Activated CD4-positive, alpha-beta T cell treated with anti-CD3 and anti-CD28 coated beads, Interleukin-2, amount 10 ng/mL, durations not matched to agents 24 days and 14 days (primary cell): ENCODE results near the gene VAT1L. TPM values are rescaled to one million over a fixed set of nuclear protein-coding genes. Genes with fewer than 3 reads are reported as not detected.

ENCODE experiments used
- DNase-seq: peaks from one replicate; pipeline ENCODE4 v3.0.0; 2022
- H3K27ac Mint-ChIP-seq: one replicate; pipeline ENCODE4 v1.8.0; 2022; ENCODE audit warnings: mild to moderate bottlenecking, mixed read lengths
- H3K27me3 Mint-ChIP-seq: one replicate; pipeline ENCODE4 v1.8.0; 2022; ENCODE audit warnings: mixed read lengths
- H3K36me3 Mint-ChIP-seq: one replicate; pipeline ENCODE4 v1.8.0; 2022; ENCODE audit warnings: low read depth, mild to moderate bottlenecking, mixed read lengths
- H3K4me1 Mint-ChIP-seq: one replicate; pipeline ENCODE4 v1.8.0; 2021; ENCODE audit warnings: mixed read lengths
- H3K4me3 Mint-ChIP-seq: one replicate; pipeline ENCODE4 v1.8.0; 2022; ENCODE audit warnings: mild to moderate bottlenecking, moderate library complexity, mixed read lengths
- H3K9me3 Mint-ChIP-seq: one replicate; pipeline ENCODE4 v1.8.0; 2021; ENCODE audit warnings: mixed read lengths
- intact Hi-C: fragments of 100-400 bp; cut with micrococcal nuclease; formaldehyde crosslinking; loops from one replicate; pipeline ENCODE4 v1.15.1; 2023
- total RNA-seq: library from RNA; stranded (reverse); gene quantifications from 2 replicates; pipeline ENCODE4 v1.2.3, GENCODE V29; 2022

The VAT1L gene
- total RNA-seq, 1 donor from 2014 or later, result not detected

DNA sequence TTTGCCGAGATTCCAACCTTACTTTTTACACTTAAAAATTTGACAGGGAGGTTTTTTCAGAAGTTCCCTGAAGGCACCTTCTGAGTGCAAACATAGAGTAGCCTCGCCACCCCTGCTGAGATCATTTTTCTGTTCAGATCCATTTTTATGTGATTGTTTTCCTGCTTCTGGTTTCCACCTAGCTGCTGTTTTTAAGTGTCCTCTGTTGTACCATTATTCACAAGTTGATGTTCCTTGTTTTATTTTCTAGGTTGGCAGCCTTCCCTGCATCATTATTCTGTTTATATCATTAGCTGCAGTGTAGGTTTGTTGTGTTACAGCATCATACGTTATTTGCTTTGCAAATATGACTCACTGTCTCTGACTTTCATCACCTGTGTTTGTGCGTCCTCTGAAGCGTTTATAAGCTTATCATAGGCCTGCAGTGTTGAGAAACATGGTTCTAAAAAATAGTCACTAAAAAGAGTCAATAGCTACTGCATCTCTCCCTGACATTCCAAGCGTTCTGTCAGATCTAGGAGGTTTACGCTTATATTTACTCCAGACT is 117.1 kb downstream of the VAT1L start:
- no peak overlapping the region for H3K27ac Mint-ChIP-seq
- no peak overlapping the region for H3K4me3 Mint-ChIP-seq
- H3K4me1 Mint-ChIP-seq, result no peaks in the 10 kb centered on the region
- no peaks in the 10 kb centered on the region for H3K36me3 Mint-ChIP-seq
- intact Hi-C loops, result no loop called here
- no peaks in the 10 kb centered on the region for H3K9me3 Mint-ChIP-seq
- DNase-seq, result no peak
- H3K27me3 Mint-ChIP-seq, result no peaks in the 10 kb centered on the region

DNA sequence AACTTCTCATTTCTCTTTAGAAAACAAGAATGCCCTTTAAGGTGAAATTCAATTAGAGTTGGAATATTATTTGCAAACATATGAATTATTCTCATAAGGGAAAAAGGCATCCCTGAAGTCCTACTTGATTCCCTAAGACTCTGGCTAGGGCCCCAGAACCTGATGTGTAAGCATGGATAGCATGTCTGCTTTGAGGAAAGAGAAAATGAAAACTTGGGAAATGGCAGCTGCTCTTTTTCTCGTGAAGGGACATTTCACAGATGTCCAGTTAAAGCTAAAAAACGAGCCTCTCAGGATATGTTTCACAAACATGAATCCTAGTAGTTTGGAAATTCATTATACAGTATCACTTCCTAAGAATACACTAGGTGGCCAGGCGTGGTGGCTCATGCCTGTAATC is 121.7 kb downstream of the VAT1L start:
- intact Hi-C loops, result no loop called here
- Mint-ChIP-seq H3K4me1 (no peaks in the 10 kb centered on the region), H3K36me3 (no peaks in the 10 kb centered on the region), H3K27me3 (no peaks in the 10 kb centered on the region), H3K27ac (no peak overlapping the region), H3K4me3 (no peak overlapping the region), H3K9me3 (no peaks in the 10 kb centered on the region)
- no peak for DNase-seq

DNA sequence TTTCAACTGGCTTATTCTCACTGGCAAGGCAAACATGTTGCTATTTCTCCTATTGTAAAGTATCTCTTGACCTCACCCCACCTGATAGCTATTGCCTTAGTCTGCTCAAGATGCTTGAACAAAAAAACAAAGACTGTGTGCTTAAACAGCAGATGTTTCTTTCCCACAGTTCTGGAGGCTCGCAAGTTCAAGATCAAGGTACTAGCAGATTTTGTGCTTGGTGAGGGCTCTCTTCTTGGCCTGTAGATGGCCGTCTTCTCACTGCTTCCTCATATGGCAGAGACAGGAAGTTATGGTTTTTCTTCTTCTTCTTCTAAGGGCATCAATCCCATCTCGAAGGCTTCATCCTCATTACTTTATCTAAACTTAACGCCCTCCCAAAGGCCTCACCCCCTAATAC is 124.3 kb downstream of the VAT1L start:
- Mint-ChIP-seq H3K4me3 (no peak overlapping the region), H3K27ac (no peak overlapping the region), H3K9me3 (no peaks in the 10 kb centered on the region), H3K27me3 (no peaks in the 10 kb centered on the region), H3K4me1 (no peaks in the 10 kb centered on the region), H3K36me3 (no peaks in the 10 kb centered on the region)
- intact Hi-C loops, result no loop called here
- no peak for DNase-seq

DNA sequence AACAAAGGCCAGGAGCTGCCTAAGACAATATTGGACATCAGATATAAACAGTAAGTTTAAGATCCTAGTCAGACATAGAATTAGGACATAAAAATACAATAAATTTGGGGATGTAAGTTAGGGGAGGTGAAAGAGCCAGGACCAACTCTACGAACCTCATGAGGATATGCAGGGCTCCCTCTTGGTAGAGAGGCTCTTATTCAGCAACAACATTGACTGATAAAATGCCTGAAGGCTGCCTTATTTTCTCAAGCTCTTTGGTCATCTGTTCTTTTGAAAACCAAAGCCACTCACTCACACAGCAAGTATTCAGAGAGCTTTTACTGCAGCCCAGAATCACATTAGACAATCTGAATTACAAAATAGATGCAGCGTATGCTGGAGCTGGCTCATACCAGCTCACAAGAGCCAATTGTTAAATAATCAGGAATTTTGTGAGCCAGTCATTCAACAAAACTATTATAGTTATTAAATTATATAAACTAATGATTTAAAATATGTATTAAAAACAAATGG is 125.4 kb downstream of the VAT1L start:
- intact Hi-C loops, result no loop called here
- no peaks in the 10 kb centered on the region for H3K36me3 Mint-ChIP-seq
- peaks cover under 1% of the 10 kb centered on the region for H3K27me3 Mint-ChIP-seq
- no peak overlapping the region for H3K4me3 Mint-ChIP-seq
- H3K9me3 Mint-ChIP-seq, result no peaks in the 10 kb centered on the region
- no peaks in the 10 kb centered on the region for H3K4me1 Mint-ChIP-seq
- no peak overlapping the region for H3K27ac Mint-ChIP-seq
- no peak for DNase-seq

DNA sequence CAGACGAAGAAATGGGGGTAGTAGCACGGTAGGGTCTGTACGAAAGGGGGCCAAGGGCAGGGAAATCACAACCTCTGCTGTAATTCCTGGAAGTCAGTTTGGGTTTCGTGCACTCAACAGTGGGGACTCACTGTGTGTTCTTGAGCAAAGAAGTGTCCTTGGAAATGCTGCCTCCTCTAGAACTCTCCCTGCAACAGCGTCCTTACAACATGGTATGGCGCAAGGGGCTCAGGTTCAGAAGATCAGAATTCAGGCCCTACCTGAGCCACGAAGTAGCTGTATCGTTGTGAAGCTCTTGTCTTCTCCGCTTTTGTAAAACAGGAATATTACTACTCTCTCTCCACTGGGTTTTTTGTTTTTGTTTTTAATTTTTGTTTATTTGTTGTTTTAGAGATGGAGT is 127.7 kb downstream of the VAT1L start:
- Mint-ChIP-seq H3K27me3 (peaks cover 2% of the 10 kb centered on the region), H3K9me3 (no peaks in the 10 kb centered on the region), H3K4me1 (no peaks in the 10 kb centered on the region), H3K36me3 (no peaks in the 10 kb centered on the region), H3K27ac (no peak overlapping the region), H3K4me3 (no peak overlapping the region)
- intact Hi-C loops, result no loop called here
- no peak for DNase-seq

DNA sequence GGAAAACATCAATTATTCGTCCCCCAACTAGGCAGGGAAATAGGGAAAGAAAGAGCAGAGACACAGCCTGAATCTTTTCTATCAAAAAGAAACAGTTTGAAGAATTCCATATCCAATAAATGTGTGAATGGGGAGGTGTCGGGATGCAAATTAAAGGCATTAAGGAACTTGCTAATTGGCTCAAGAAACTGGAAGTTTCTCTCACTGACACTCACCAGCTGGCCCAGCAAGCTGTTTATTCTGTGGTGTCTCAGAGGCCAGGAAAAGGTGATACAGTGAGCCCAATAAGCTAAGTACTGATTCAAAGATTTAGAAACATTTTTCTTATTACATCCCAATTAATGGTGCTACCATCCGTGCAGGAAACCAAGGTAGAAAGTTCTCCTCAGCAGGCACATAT is 129.6 kb downstream of the VAT1L start:
- no peaks in the 10 kb centered on the region for H3K36me3 Mint-ChIP-seq
- H3K9me3 Mint-ChIP-seq, result no peaks in the 10 kb centered on the region
- no peak overlapping the region for H3K27ac Mint-ChIP-seq
- no peak for DNase-seq
- no peaks in the 10 kb centered on the region for H3K4me1 Mint-ChIP-seq
- H3K4me3 Mint-ChIP-seq, result no peak overlapping the region
- H3K27me3 Mint-ChIP-seq, result peaks cover 2% of the 10 kb centered on the region
- intact Hi-C loops, result no loop called here

DNA sequence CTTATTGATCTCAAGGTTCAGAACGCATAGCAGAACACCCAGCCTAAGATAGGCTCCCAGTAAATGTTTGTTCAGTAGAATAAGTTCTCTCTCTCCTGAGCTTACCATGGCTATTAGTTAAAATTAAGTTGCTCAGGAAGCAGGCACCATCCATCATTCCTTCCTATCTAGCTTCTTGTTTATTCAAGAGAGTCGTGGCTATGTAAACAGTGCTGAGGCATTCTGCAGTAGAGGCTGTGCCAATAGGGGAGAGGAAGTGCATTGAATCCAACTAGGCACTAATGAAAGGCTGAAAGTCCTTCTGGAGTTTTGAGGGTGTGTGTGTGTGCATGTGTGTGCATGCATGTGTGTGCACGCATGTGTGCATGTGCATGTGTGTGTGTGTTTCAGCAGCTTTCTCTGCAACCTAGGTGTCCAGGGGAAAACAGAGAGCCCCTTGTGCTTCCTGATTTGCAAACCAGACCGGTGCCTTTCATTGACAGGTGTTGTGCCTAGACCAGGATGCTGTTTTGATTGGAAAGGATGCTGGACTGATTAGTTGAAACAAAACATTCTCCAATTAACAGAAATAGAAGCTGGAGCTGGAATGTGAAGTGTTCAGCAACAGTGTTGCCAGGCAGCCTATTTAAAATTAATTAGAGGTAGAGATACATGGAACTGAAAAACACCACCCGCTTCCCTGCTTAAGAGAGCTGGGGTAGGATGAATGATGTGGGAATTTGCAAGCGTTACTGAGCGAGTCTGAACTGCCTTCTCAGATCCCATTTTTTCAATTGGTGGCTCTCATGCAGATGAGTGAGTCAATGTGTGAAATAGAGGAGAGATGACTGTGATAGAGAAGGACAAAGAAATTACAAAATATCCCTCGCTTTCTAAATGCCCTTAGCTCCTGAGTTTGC is 130.7 kb downstream of the VAT1L start:
- H3K36me3 Mint-ChIP-seq, result no peaks in the 10 kb centered on the region
- peaks cover 2% of the 10 kb centered on the region for H3K27me3 Mint-ChIP-seq
- intact Hi-C loops, result no loop called here
- no peak overlapping the region for H3K4me3 Mint-ChIP-seq
- no peaks in the 10 kb centered on the region for H3K9me3 Mint-ChIP-seq
- H3K4me1 Mint-ChIP-seq, result no peaks in the 10 kb centered on the region
- no peak for DNase-seq
- no peak overlapping the region for H3K27ac Mint-ChIP-seq

DNA sequence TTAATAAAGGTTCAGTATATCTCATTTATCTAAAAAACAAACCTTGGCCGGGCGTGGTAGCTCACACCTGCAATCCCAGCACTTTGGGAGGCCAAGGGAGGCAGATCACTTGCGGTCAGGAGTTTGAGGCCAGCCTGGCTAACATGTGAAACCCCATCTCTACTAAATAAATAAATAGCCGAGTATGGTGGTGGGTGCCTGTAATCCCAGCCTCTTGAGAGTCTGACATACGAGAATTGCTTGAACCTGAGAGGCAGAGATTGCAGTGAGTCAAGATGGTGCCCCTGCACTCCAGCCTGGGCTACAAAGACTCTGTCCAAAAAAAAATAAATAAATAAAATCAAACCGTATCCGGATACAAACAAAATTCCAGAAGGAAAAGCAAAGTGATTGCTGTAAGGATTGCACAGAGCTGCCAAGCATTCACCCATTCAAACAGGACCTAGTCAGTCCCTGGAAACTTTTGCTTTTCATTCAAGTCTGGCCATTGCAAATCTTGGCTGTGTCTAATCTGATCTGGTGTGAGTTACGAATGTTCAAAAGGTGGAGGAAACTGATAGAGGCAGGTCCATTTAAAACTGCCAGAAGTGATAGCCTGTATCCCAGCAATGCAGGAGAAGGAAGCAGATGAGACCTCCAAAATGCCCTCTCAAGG is 131.5 kb downstream of the VAT1L start:
- Mint-ChIP-seq H3K9me3 (no peaks in the 10 kb centered on the region), H3K4me3 (no peak overlapping the region), H3K27me3 (peaks cover 2% of the 10 kb centered on the region), H3K36me3 (no peaks in the 10 kb centered on the region), H3K4me1 (no peaks in the 10 kb centered on the region), H3K27ac (no peak overlapping the region)
- intact Hi-C loops, result no loop called here
- no peak for DNase-seq

DNA sequence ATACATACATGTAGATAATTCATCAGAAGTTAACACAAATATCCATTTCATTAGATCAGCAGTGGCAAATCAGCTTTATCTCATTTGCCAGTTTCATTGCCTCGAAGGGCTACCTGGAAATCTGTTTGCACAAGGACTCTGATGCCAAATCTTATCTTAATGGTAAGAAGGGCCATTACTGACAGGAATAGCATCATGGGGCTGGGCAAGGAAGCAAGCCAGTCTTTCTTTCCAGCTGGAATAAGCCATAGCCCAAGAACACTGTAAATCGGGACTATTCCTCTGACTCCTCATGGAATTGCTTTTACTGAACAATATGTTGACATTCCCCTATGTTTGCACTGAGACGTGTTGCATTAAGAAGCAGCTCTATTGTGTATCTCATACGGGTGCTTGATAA is 132.6 kb downstream of the VAT1L start:
- H3K4me1 Mint-ChIP-seq, result no peaks in the 10 kb centered on the region

DNA sequence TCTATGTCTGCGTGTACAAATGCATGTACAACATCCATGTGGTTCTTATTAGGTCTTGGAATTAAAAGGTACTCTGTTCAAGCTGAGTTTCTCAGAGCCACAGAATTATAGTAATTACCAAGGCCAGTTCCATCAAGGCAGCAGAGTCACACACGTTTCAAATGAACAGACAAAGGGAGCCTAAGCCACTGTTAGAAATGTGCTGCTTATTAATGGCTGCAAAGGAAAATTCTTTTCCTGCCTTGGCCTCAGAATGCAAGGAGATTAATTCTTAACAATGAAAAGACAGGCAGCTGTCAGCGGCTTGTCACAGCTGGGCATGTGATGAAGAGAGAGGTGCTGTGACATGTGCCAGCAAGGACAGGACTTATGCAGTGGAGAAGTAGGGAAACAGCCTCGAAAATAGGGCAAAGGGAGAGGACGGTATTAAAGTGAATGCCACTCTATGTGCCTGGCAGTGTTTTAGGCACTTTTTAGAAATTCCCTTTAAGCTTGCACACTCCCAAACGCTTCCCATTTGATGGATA is 133.9 kb downstream of the VAT1L start:
- peaks cover 2% of the 10 kb centered on the region for H3K27me3 Mint-ChIP-seq
- H3K4me1 Mint-ChIP-seq, result no peaks in the 10 kb centered on the region
- H3K27ac Mint-ChIP-seq, result no peak overlapping the region
- DNase-seq, result no peak
- H3K36me3 Mint-ChIP-seq, result no peaks in the 10 kb centered on the region
- H3K4me3 Mint-ChIP-seq, result no peak overlapping the region
- intact Hi-C loops, result no loop called here
- H3K9me3 Mint-ChIP-seq, result no peaks in the 10 kb centered on the region

More for the DNA sequence above, 132.6 kb downstream of the VAT1L start:
- H3K9me3 Mint-ChIP-seq, result no peaks in the 10 kb centered on the region
- H3K27me3 Mint-ChIP-seq, result peaks cover 2% of the 10 kb centered on the region
- no peak overlapping the region for H3K4me3 Mint-ChIP-seq
- no peak overlapping the region for H3K27ac Mint-ChIP-seq
- no peak for DNase-seq
- no peaks in the 10 kb centered on the region for H3K36me3 Mint-ChIP-seq
- intact Hi-C loops, result no loop called here

DNA sequence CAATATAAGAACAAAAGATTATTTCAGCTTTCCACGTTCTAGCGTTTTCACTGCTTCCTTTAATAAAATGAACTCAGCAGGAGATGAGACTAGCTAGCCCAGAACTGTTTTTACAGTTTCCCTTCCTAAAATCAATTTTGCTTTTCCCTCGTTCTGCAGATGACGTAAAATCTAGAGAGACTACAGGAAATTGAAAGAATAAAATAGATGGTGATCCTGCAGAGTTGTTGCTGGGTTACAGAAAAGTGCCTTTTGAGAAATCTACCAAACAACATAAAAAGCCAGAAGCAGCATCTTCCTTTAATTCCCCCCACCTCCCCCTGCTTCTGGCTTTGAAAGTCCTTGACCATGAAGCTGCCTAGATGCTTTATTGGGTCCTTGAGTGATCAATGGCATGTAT is 137.2 kb downstream of the VAT1L start:
- intact Hi-C loops, result no loop called here
- H3K9me3 Mint-ChIP-seq, result no peaks in the 10 kb centered on the region
- no peak overlapping the region for H3K4me3 Mint-ChIP-seq
- H3K36me3 Mint-ChIP-seq, result no peaks in the 10 kb centered on the region
- no peaks in the 10 kb centered on the region for H3K4me1 Mint-ChIP-seq
- DNase-seq, result no peak
- H3K27me3 Mint-ChIP-seq, result no peaks in the 10 kb centered on the region
- H3K27ac Mint-ChIP-seq, result no peak overlapping the region

DNA sequence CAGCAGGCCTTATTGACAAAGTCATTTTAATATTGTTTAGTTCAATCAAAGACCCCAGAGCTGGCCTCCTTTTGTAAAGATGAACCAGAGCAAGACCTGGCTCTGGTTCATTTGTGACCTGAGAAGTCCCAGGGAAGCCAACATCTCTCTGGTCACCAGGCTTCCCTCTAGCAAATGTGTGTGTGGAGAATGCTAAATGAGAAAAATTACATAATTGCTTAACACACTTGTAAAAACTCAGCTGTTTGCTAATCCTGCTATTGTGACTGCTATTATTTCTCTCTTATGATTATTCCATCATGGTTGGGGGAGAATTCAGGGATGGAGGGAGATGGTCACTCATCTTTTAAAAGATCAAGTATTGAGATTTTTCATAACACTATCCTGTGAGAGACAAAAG is 139.7 kb downstream of the VAT1L start:
- Mint-ChIP-seq H3K27me3 (no peaks in the 10 kb centered on the region), H3K4me3 (no peak overlapping the region), H3K9me3 (no peaks in the 10 kb centered on the region), H3K27ac (no peak overlapping the region), H3K36me3 (no peaks in the 10 kb centered on the region), H3K4me1 (no peaks in the 10 kb centered on the region)
- intact Hi-C loops, result no loop called here
- DNase-seq, result no peak

DNA sequence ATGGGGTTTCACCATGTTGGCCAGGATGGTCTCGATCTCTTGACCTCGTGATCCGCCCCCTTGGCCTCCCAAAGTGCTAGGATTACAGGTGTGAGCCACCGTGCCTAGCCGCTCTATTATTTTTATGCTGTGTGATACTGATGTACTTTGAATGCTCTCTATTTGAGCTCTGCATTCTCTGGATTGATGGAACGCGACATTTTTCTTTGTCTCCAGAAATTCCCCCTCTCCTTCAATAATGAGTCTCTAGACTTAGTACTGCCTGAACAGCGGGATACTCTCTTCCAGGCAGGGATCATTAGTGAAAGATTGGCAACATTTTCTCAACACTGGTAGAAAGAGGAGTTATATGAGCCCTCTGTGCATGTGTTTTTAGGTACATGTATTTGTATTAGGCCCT is 140.6 kb downstream of the VAT1L start:
- H3K27me3 Mint-ChIP-seq, result peaks cover 6% of the 10 kb centered on the region
- H3K4me1 Mint-ChIP-seq, result no peaks in the 10 kb centered on the region
- DNase-seq, result no peak
- no peak overlapping the region for H3K27ac Mint-ChIP-seq
- H3K4me3 Mint-ChIP-seq, result no peak overlapping the region
- intact Hi-C loops, result no loop called here
- no peaks in the 10 kb centered on the region for H3K36me3 Mint-ChIP-seq
- no peaks in the 10 kb centered on the region for H3K9me3 Mint-ChIP-seq

DNA sequence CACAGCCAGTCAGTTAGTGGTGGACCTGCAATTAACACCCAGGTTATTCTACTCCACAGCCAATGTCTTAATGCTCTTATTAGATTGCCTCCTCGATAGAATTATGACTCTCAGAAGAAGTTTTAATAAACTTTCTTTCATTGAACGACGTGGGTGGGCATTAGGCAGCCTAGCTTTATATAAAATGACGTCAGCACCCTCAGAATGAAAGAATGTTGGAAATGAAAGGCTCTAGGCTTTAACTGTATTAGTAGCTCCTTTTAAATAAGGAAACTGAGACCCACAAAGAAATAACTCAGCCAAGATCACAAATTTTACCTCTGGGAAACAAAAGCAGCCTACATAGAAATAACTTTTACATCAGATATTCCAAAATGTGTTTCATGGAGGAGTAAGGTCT is 142.7 kb downstream of the VAT1L start:
- no peaks in the 10 kb centered on the region for H3K9me3 Mint-ChIP-seq
- H3K27me3 Mint-ChIP-seq, result peaks cover 6% of the 10 kb centered on the region
- H3K4me1 Mint-ChIP-seq, result no peaks in the 10 kb centered on the region
- intact Hi-C loops, result no loop called here
- H3K36me3 Mint-ChIP-seq, result no peaks in the 10 kb centered on the region
- no peak for DNase-seq
- H3K27ac Mint-ChIP-seq, result no peak overlapping the region
- no peak overlapping the region for H3K4me3 Mint-ChIP-seq
